ENCODE measurements around the gene LRBA.
A peak's percentile ranks its signal among the peaks of the same experiment; 100 is the strongest.

Gene LRBA

GRCh38 chr4:150799207-150799606 lies 215.9 kb downstream of the LRBA start:
- peak; percentile 17 for TF ChIP-seq CTCF (IDR thresholded peaks at IDR 0.05; ENCODE audit: low read depth, low read length, missing control alignments)
- in situ Hi-C loops (cut with HindIII; ENCODE audit: low sequenced_read_pairs) = no loop called here
- no peak overlapping the region for H3K4me3 ChIP-seq (ENCODE audit: low read depth, low read length)
- DNase-seq (ENCODE audit: low read depth) = no peak

- in situ Hi-C loops (cut with HindIII; ENCODE audit: low sequenced_read_pairs) = no loop called here
- no peak for DNase-seq (ENCODE audit: low read depth)
- H3K4me3 ChIP-seq (ENCODE audit: low read depth, low read length) = no peak overlapping the region
- TF ChIP-seq CTCF (IDR thresholded peaks at IDR 0.05; ENCODE audit: low read depth, low read length, missing control alignments) = no peak
Observed at GRCh38 chr4:150794706-150795105, 220.4 kb downstream of the LRBA start.

- DNase-seq (ENCODE audit: low read depth) = peak; percentile 27
- in situ Hi-C loops (cut with HindIII; ENCODE audit: low sequenced_read_pairs) = no loop called here
- TF ChIP-seq CTCF (IDR thresholded peaks at IDR 0.05; ENCODE audit: low read depth, low read length, missing control alignments) = no peak
- H3K4me3 ChIP-seq (ENCODE audit: low read depth, low read length) = no peak overlapping the region
Observed at GRCh38 chr4:150789864-150790263, 225.2 kb downstream of the LRBA start.

- no peak for DNase-seq (ENCODE audit: low read depth)
- in situ Hi-C loops (cut with HindIII; ENCODE audit: low sequenced_read_pairs) = no loop called here
- TF ChIP-seq CTCF (IDR thresholded peaks at IDR 0.05; ENCODE audit: low read depth, low read length, missing control alignments) = no peak
- no peak overlapping the region for H3K4me3 ChIP-seq (ENCODE audit: low read depth, low read length)
Observed at GRCh38 chr4:150784939-150785338, 230.1 kb downstream of the LRBA start.

- no peak overlapping the region for H3K4me3 ChIP-seq (ENCODE audit: low read depth, low read length)
- in situ Hi-C loops (cut with HindIII; ENCODE audit: low sequenced_read_pairs) = no loop called here
- no peak for TF ChIP-seq CTCF (IDR thresholded peaks at IDR 0.05; ENCODE audit: low read depth, low read length, missing control alignments)
- DNase-seq (ENCODE audit: low read depth) = no peak
Observed at GRCh38 chr4:150784305-150784704, 230.8 kb downstream of the LRBA start.

- no peak for TF ChIP-seq CTCF (IDR thresholded peaks at IDR 0.05; ENCODE audit: low read depth, low read length, missing control alignments)
- H3K4me3 ChIP-seq (ENCODE audit: low read depth, low read length) = no peak overlapping the region
- no peak for DNase-seq (ENCODE audit: low read depth)
- in situ Hi-C loops (cut with HindIII; ENCODE audit: low sequenced_read_pairs) = no loop called here
Observed at GRCh38 chr4:150782921-150783320, 232.2 kb downstream of the LRBA start.

- peak; percentile 41 for DNase-seq (ENCODE audit: low read depth)
- TF ChIP-seq CTCF (IDR thresholded peaks at IDR 0.05; ENCODE audit: low read depth, low read length, missing control alignments) = no peak
- no peak overlapping the region for H3K4me3 ChIP-seq (ENCODE audit: low read depth, low read length)
- in situ Hi-C loops (cut with HindIII; ENCODE audit: low sequenced_read_pairs) = no loop called here
Observed at GRCh38 chr4:150782311-150782710, 232.8 kb downstream of the LRBA start.

Data from astrocyte of the cerebellum (primary cell).